GM19463 (cell line): Measurements from ENCODE around the gene RFT1.

ENCODE experiments used
- ATAC-seq: cut with Tn5 transposase; IDR thresholded peaks from one replicate; pipeline ENCODE4 v1.9.1; 2021; ENCODE audit warnings: mild to moderate bottlenecking, moderate library complexity; ENCODE audit not compliant: unreplicated experiment

Gene RFT1

DNA sequence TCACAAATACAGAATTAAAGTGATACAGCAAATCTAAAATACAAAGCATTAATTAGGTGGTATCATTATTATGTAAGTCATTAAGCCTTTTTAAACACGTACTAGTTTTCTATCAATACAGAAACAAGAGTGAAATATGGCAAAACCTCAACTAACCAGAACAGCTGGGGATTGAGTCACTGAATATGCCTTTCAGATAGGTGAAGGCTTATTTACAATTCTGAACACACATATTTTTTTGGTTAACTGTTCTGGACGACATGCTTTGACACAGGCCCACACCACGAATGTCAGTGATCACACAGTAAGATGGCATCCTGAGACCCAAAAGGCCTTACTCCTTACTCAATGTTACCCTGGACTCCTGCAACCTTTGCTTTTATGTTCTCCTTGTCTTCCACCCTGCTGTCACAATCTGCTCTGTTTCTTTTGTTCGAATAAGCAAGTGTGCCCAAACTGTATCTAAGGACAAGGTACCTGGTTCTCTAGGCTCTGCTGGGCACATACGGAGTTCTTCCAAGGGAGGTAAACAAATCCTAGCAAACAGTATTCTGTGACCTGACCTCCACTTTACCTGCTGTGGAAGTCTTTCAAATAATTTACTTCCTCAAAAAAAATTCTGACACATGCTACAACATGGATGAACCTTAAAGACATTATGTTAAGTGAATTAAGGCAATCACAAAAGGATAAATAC is 91.4 kb downstream of the RFT1 start:
- ATAC-seq: no peak
